ENCODE data around the gene DIPK2B.

The DIPK2B gene

GRCh38 chrX:45200741-45201234 is at the start of gene DIPK2B:
Gene DIPK2B (minus strand): TSS chrX:45200876. CDS start chrX:45200826, 50 bp downstream.
- FAIRE-seq: no peak

- no peak for FAIRE-seq
These were observed 39.6 kb upstream of the DIPK2B start for GRCh38 chrX:45240301-45240700.

GRCh38 chrX:45238489-45238888 is 37.8 kb upstream of the DIPK2B start:
- no peak for FAIRE-seq

GRCh38 chrX:45233531-45233930 is 32.9 kb upstream of the DIPK2B start:
- no peak for FAIRE-seq

GRCh38 chrX:45232139-45232538 is 31.5 kb upstream of the DIPK2B start:
- no peak for FAIRE-seq

- no peak for FAIRE-seq
These were observed 29.7 kb upstream of the DIPK2B start for GRCh38 chrX:45230410-45230809.

- FAIRE-seq: no peak
These were observed 28.7 kb upstream of the DIPK2B start for GRCh38 chrX:45229348-45229747.

GRCh38 chrX:45228126-45228525 is 27.4 kb upstream of the DIPK2B start:
- FAIRE-seq: no peak

- no peak for FAIRE-seq
These were observed 7.6 kb upstream of the DIPK2B start for GRCh38 chrX:45208121-45208856.

- no peak for FAIRE-seq
These were observed 1.5 kb upstream of the DIPK2B start for GRCh38 chrX:45202171-45202570.

- no peak for FAIRE-seq
These were observed 2.0 kb downstream of the DIPK2B start for GRCh38 chrX:45198706-45199105.

- FAIRE-seq: no peak
These were observed 2.4 kb downstream of the DIPK2B start for GRCh38 chrX:45198301-45198700.

GRCh38 chrX:45196701-45197100 is 4.0 kb downstream of the DIPK2B start:
- no peak for FAIRE-seq

- no peak for FAIRE-seq
These were observed 8.8 kb downstream of the DIPK2B start for GRCh38 chrX:45191820-45192409.

- no peak for FAIRE-seq
These were observed 9.3 kb downstream of the DIPK2B start for GRCh38 chrX:45191383-45191782.

GRCh38 chrX:45187731-45188130 is 12.9 kb downstream of the DIPK2B start:
- no peak for FAIRE-seq

GRCh38 chrX:45186643-45187026 is 14.0 kb downstream of the DIPK2B start:
- FAIRE-seq: no peak

- FAIRE-seq: no peak
These were observed 16.5 kb downstream of the DIPK2B start for GRCh38 chrX:45184211-45184610.

GRCh38 chrX:45172890-45173289 is 27.8 kb downstream of the DIPK2B start:
- FAIRE-seq: no peak

- FAIRE-seq: no peak
These were observed 33.9 kb downstream of the DIPK2B start for GRCh38 chrX:45166781-45167180.

GRCh38 chrX:45165726-45166125 is 35.0 kb downstream of the DIPK2B start:
- FAIRE-seq: no peak

GRCh38 chrX:45164995-45165394 is 35.7 kb downstream of the DIPK2B start:
- FAIRE-seq: no peak

GRCh38 chrX:45164021-45164621 is 36.6 kb downstream of the DIPK2B start:
- FAIRE-seq: no peak

- no peak for FAIRE-seq
These were observed 43.0 kb downstream of the DIPK2B start for GRCh38 chrX:45157647-45158046.
